Neural progenitor cell (in vitro differentiated cells): ENCODE data around the gene SSBP3. TPM values are rescaled to one million over a fixed set of nuclear protein-coding genes. Genes with fewer than 3 reads are reported as not detected.

ENCODE experiments used
- DNase-seq: peaks from one replicate; pipeline ENCODE4 v3.0.0-alpha.2; 2016; ENCODE audit warnings: low spot score
- H2AFZ ChIP-seq: fragments of 200-600 bp; sonication (generic); replicated peaks from 2 replicates; pipeline ENCODE4 v1.6.1; 2016; ENCODE audit warnings: antibody characterized with exemption
- H3F3A ChIP-seq: fragments of 200-600 bp; sonication (generic); 2 replicates; pipeline ENCODE4 v1.6.1; 2016; ENCODE audit warnings: antibody characterized with exemption, low read depth
- H3K27ac ChIP-seq: fragments of 200-600 bp; sonication (generic); 2 replicates; pipeline ENCODE4 v1.5.1; 2016; ENCODE audit warnings: mild to moderate bottlenecking
- H3K27me3 ChIP-seq: fragments of 200-600 bp; sonication (generic); 2 replicates; pipeline ENCODE4 v1.6.1; 2016; ENCODE audit warnings: mild to moderate bottlenecking, moderate library complexity
- H3K36me3 ChIP-seq: fragments of 200-600 bp; sonication (generic); 2 replicates; pipeline ENCODE4 v1.5.1; 2016
- H3K4me1 ChIP-seq: fragments of 200-600 bp; sonication (generic); 2 replicates; pipeline ENCODE4 v1.6.1; 2016; ENCODE audit warnings: mixed run types
- H3K4me2 ChIP-seq: fragments of 200-600 bp; sonication (generic); 2 replicates; pipeline ENCODE4 v1.6.1; 2016
- H3K4me3 ChIP-seq: fragments of 200-600 bp; sonication (generic); 2 replicates; pipeline ENCODE4 v1.5.1; 2016
- H3K79me2 ChIP-seq: fragments of 200-600 bp; sonication (generic); 2 replicates; pipeline ENCODE4 v1.6.1; 2016; ENCODE audit warnings: low read depth
- H3K9ac ChIP-seq: fragments of 200-600 bp; sonication (generic); 2 replicates; pipeline ENCODE4 v1.6.1; 2016
- H3K9me3 ChIP-seq: fragments of 200-600 bp; sonication (generic); 2 replicates; pipeline ENCODE4 v1.5.1; 2016; ENCODE audit warnings: low read depth
- H4K20me1 ChIP-seq: fragments of 200-600 bp; sonication (generic); 2 replicates; pipeline ENCODE4 v1.6.1; 2016; ENCODE audit warnings: low read depth
- H3K27ac Mint-ChIP-seq: 3 replicates; pipeline ENCODE4 v1.8.0; 2021; ENCODE audit warnings: mixed read lengths
- H3K27me3 Mint-ChIP-seq: 2 replicates; pipeline ENCODE4 v1.8.0; 2022; ENCODE audit warnings: low read depth, mild to moderate bottlenecking, inconsistent platforms, moderate library complexity, mixed read lengths; ENCODE audit not compliant: insufficient read depth
- H3K36me3 Mint-ChIP-seq: 3 replicates; pipeline ENCODE4 v1.8.0; 2021; ENCODE audit warnings: mixed read lengths
- H3K4me1 Mint-ChIP-seq: 3 replicates; pipeline ENCODE4 v1.8.0; 2021; ENCODE audit warnings: mixed read lengths
- H3K4me3 Mint-ChIP-seq: 3 replicates; pipeline ENCODE4 v1.8.0; 2021; ENCODE audit warnings: mild to moderate bottlenecking, moderate library complexity, mixed read lengths
- H3K9me3 Mint-ChIP-seq: 3 replicates; pipeline ENCODE4 v1.8.0; 2020; ENCODE audit warnings: mixed read lengths
- CTCF ChIP-seq: fragments of 200-600 bp; sonication (generic); IDR thresholded peaks from 2 replicates; pipeline ENCODE4 v1.5.1; 2017; ENCODE audit warnings: antibody characterized with exemption, mild to moderate bottlenecking
- EZH2 ChIP-seq: fragments of 200-600 bp; sonication (generic); IDR thresholded peaks from 2 replicates; pipeline ENCODE4 v1.6.1; 2017; ENCODE audit warnings: antibody characterized with exemption, mild to moderate bottlenecking, moderate library complexity
- EZH2phosphoT487 ChIP-seq: fragments of 200-600 bp; sonication (generic); IDR thresholded peaks from 2 replicates; pipeline ENCODE4 v1.6.1; 2017; ENCODE audit warnings: antibody characterized with exemption
- total RNA-seq: library from RNA; depleted of rRNA; stranded (reverse); fragments of >200 nt; gene quantifications from 2 replicates; pipeline ENCODE4 v1.2.3, GENCODE V29; 2015; ENCODE audit warnings: low replicate concordance

SSBP3 gene
- total RNA-seq, 1 donor from 2014 or later: 53.0 TPM

GRCh38 chr1:54338464-54338863, 67.7 kb downstream of the SSBP3 start:
- Histone ChIP-seq H3K4me3 (no peak overlapping the region), H3K9ac (no peak overlapping the region), H4K20me1 (peaks cover 100% of the 10 kb centered on the region), H3K9me3 (no peaks in the 10 kb centered on the region), H3K27me3 (no peaks in the 10 kb centered on the region), H3K4me1 (peaks cover 52% of the 10 kb centered on the region), H3K79me2 (peaks cover 96% of the 10 kb centered on the region), H3K27ac (no peak overlapping the region), H3F3A (peaks cover 10% of the 10 kb centered on the region), H2AFZ (no peak overlapping the region), H3K4me2 (no peak overlapping the region), H3K36me3 (no peaks in the 10 kb centered on the region)
- no peak for DNase-seq
- peaks cover 74% of the 10 kb centered on the region for H3K4me1 Mint-ChIP-seq
- H3K36me3 Mint-ChIP-seq: peaks cover 18% of the 10 kb centered on the region
- H3K9me3 Mint-ChIP-seq: no peaks in the 10 kb centered on the region
- H3K27me3 Mint-ChIP-seq: peaks cover 3% of the 10 kb centered on the region
- no peak overlapping the region for H3K4me3 Mint-ChIP-seq
- no peak for TF ChIP-seq EZH2
- no peak for TF ChIP-seq CTCF
- TF ChIP-seq EZH2phosphoT487: no peak
- H3K27ac Mint-ChIP-seq: peak overlapping the region; percentile 39

- no peak overlapping the region for H3K4me3 ChIP-seq
- H3K36me3 ChIP-seq: no peaks in the 10 kb centered on the region
- no peak overlapping the region for H3K27ac ChIP-seq
- Mint-ChIP-seq H3K27ac (peak overlapping the region; percentile 39), H3K4me1 (peaks cover 74% of the 10 kb centered on the region), H3K9me3 (no peaks in the 10 kb centered on the region), H3K4me3 (no peak overlapping the region), H3K27me3 (peaks cover 3% of the 10 kb centered on the region), H3K36me3 (peaks cover 19% of the 10 kb centered on the region)
- no peak overlapping the region for H3K4me2 ChIP-seq
- DNase-seq: no peak
- H3K9ac ChIP-seq: no peak overlapping the region
- H3K4me1 ChIP-seq: peaks cover 53% of the 10 kb centered on the region
- no peak overlapping the region for H2AFZ ChIP-seq
- H3K27me3 ChIP-seq: no peaks in the 10 kb centered on the region
- TF ChIP-seq EZH2phosphoT487 (no peak), EZH2 (no peak), CTCF (no peak)
- peaks cover 96% of the 10 kb centered on the region for H3K79me2 ChIP-seq
- peaks cover 100% of the 10 kb centered on the region for H4K20me1 ChIP-seq
- H3K9me3 ChIP-seq: no peaks in the 10 kb centered on the region
- peaks cover 10% of the 10 kb centered on the region for H3F3A ChIP-seq
Measured at GRCh38 chr1:54337928-54338327, 68.3 kb downstream of the SSBP3 start.

- H3K79me2 ChIP-seq: peaks cover 96% of the 10 kb centered on the region
- H3K36me3 ChIP-seq: no peaks in the 10 kb centered on the region
- H2AFZ ChIP-seq: no peak overlapping the region
- peaks cover 10% of the 10 kb centered on the region for H3F3A ChIP-seq
- Mint-ChIP-seq H3K4me3 (no peak overlapping the region), H3K27ac (peak overlapping the region; percentile 63), H3K36me3 (peaks cover 19% of the 10 kb centered on the region), H3K27me3 (peaks cover 3% of the 10 kb centered on the region), H3K9me3 (no peaks in the 10 kb centered on the region), H3K4me1 (peaks cover 74% of the 10 kb centered on the region)
- no peaks in the 10 kb centered on the region for H3K27me3 ChIP-seq
- no peak overlapping the region for H3K4me3 ChIP-seq
- H3K4me2 ChIP-seq: no peak overlapping the region
- no peaks in the 10 kb centered on the region for H3K9me3 ChIP-seq
- no peak for DNase-seq
- TF ChIP-seq EZH2phosphoT487 (no peak), CTCF (no peak)
- peaks cover 100% of the 10 kb centered on the region for H4K20me1 ChIP-seq
- H3K4me1 ChIP-seq: peaks cover 53% of the 10 kb centered on the region
- no peak overlapping the region for H3K27ac ChIP-seq
- no peak overlapping the region for H3K9ac ChIP-seq
Measured at GRCh38 chr1:54337034-54337433, 69.2 kb downstream of the SSBP3 start.
